ENCODE data around the gene LGALS9. TPM values are rescaled to one million over a fixed set of nuclear protein-coding genes. Genes with fewer than 3 reads are reported as not detected.
A peak's percentile ranks its signal among the peaks of the same experiment; 100 is the strongest.

LGALS9 gene
- polyA plus RNA-seq, 1 of the 3 experiments (the other 2 are of a cell fraction), result 0.21 TPM

DNA sequence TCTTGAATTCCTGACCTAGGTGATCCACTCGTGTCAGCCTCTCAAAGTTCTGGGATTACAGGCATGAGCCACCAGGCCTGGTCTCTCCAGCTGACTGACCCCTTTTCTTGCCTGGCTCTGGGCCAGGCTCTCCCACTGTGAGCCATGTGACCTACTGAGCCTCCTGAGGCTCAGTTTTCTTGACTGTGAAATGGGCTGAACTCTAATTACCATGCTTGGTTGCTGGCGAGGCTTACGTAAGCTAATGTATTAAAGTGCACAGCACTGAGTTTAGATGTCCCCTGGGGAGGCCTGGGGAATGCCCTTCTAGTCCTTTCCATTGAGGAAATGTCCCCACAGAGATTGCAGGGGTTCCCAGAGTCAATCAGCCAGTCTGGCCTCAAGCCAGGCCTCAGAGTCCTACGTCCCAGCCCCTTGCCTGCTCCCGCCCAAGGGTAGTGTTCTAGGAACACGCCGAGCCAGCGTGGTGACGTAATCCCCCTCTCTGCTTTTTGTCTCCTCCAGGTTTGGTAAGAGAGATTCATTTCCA, 45.8 kb upstream of the LGALS9 start:
- no peaks in the 10 kb centered on the region for H3K79me2 ChIP-seq (ENCODE audit: insufficient read depth)
- TF ChIP-seq GABPA (IDR thresholded peaks at IDR 0.05; ENCODE audit: low read depth) (no peak), SIN3A (IDR thresholded peaks at IDR 0.05; ENCODE audit: borderline replicate concordance, low read depth, low read length) (no peak)
- no peaks in the 10 kb centered on the region for H3K9me3 ChIP-seq
- no peaks in the 10 kb centered on the region for H4K20me1 ChIP-seq (ENCODE audit: insufficient read depth)
- no peak overlapping the region for H3K4me2 ChIP-seq
- 87% methylated on average over 7 of the region's 9 CpGs for WGBS (ENCODE audit: low lambda C conversion rate)
- CTCF ChIA-PET, result interaction anchor here (2.6 to 10.3 kb wide), 2 partner anchors 17 to 129 kb away, joined by 9 to 99 read pairs; partner anchors contain the start of gene KSR1
- POLR2A ChIA-PET, result interaction anchor here (2.9 kb wide), 1 partner anchor 8 kb away, joined by 10 read pairs; no protein-coding TSS in a partner anchor
- no peaks in the 10 kb centered on the region for H3F3A ChIP-seq (replicated peaks; ENCODE audit: insufficient read depth)
- no peak overlapping the region for H2AFZ ChIP-seq (ENCODE audit: low read depth)
- peaks cover 17 to 44% of the 10 kb centered on the region in 2 experiments for H3K4me1 ChIP-seq (ENCODE audit: control insufficient read depth in 1 of 2, insufficient read depth in 2 of 2, low read depth in 1 of 2, low read length in 1 of 2)
- H3K27me3 ChIP-seq (ENCODE audit: insufficient read depth), result no peaks in the 10 kb centered on the region
- H3K9me2 ChIP-seq, result no peaks in the 10 kb centered on the region
- H3K27ac ChIP-seq (ENCODE audit: low read depth in 2 of 2, low read length in 1 of 2), result peak overlapping the region in 1 of 2 experiments; percentile 97; a peak in 2 of 4 replicates
- no peak overlapping the region for H3K9ac ChIP-seq
- no peak overlapping the region for H3K4me3 ChIP-seq (ENCODE audit: low read depth in 2 of 2, low read length in 1 of 2)
- DNase-seq, result no peak
- H3K36me3 ChIP-seq (replicated peaks in 1 of 2; ENCODE audit: control insufficient read depth in 1 of 2, insufficient read depth in 2 of 2, low read length in 1 of 2), result peaks cover 0 to 2% of the 10 kb centered on the region in 2 experiments

DNA sequence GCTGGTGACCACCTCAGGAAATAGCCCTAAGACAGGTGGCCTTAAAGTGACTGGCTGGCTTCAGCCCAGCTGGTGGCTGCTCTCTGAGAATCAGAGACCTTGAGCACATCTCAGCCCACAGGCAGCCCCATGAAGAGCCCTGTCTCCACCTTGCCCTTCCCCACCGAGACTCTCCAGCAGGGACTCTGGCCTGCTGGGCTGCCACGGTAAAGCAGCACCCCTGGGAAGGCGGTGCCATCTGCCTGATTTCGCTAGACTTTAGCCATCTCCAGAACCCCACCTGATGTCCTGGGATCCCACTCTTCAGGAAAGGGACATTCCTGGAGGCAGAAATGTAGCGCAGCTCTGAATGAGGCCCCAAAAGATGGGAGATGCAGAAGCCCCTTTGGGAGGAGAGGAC, 45.2 kb upstream of the LGALS9 start:
- peaks cover 17 to 41% of the 10 kb centered on the region in 2 experiments for H3K4me1 ChIP-seq (ENCODE audit: control insufficient read depth in 1 of 2, insufficient read depth in 2 of 2, low read depth in 1 of 2, low read length in 1 of 2)
- H3K27ac ChIP-seq (ENCODE audit: low read depth in 2 of 2, low read length in 1 of 2), result peak overlapping the region; percentile 74 to 97
- peak overlapping the region; percentile 46; the same call in 1 of the 2 replicates for H3K4me2 ChIP-seq
- DNase-seq, result peak; percentile 53
- no peaks in the 10 kb centered on the region for H3K9me2 ChIP-seq
- no peaks in the 10 kb centered on the region for H3F3A ChIP-seq (replicated peaks; ENCODE audit: insufficient read depth)
- no peaks in the 10 kb centered on the region for H3K27me3 ChIP-seq (ENCODE audit: insufficient read depth)
- no peaks in the 10 kb centered on the region for H3K9me3 ChIP-seq
- H3K36me3 ChIP-seq (replicated peaks in 1 of 2; ENCODE audit: control insufficient read depth in 1 of 2, insufficient read depth in 2 of 2, low read length in 1 of 2), result peaks cover 0 to 2% of the 10 kb centered on the region in 2 experiments
- POLR2A ChIA-PET, result interaction anchor here (1.0 to 2.9 kb wide), 2 partner anchors 8 to 130 kb away, joined by 3 to 10 read pairs; partner anchors contain the start of gene KSR1
- H2AFZ ChIP-seq (ENCODE audit: low read depth), result no peak overlapping the region
- no peak overlapping the region for H3K4me3 ChIP-seq (ENCODE audit: low read depth in 2 of 2, low read length in 1 of 2)
- WGBS (ENCODE audit: low lambda C conversion rate), result 68% methylated on average over 4 of the region's 5 CpGs
- H3K79me2 ChIP-seq (ENCODE audit: insufficient read depth), result no peaks in the 10 kb centered on the region
- H4K20me1 ChIP-seq (ENCODE audit: insufficient read depth), result no peaks in the 10 kb centered on the region
- CTCF ChIA-PET, result interaction anchor here (0.8 to 10.3 kb wide), 7 partner anchors 10 to 308 kb away, joined by 3 to 99 read pairs (median 5); partner anchors contain the start of gene KSR1
- H3K9ac ChIP-seq, result no peak overlapping the region
- TF ChIP-seq RFX5 (IDR thresholded peaks at IDR 0.05; ENCODE audit: low read length) (no peak), FOXM1 (IDR thresholded peaks at IDR 0.05; ENCODE audit: low read depth) (no peak), TAF1 (IDR thresholded peaks at IDR 0.05; ENCODE audit: borderline replicate concordance, low read depth, low read length) (no peak), TEAD4 (IDR thresholded peaks at IDR 0.05; ENCODE audit: borderline replicate concordance, insufficient read depth) (no peak), ELF1 (IDR thresholded peaks at IDR 0.05) (no peak), SMC3 (IDR thresholded peaks at IDR 0.05; ENCODE audit: low read depth, low read length) (no peak), RAD21 (IDR thresholded peaks at IDR 0.05; ENCODE audit: low read length) (no peak), TCF12 (IDR thresholded peaks at IDR 0.05) (no peak), SIN3A (IDR thresholded peaks at IDR 0.05; ENCODE audit: borderline replicate concordance, low read depth, low read length) (no peak), NRF1 (IDR thresholded peaks at IDR 0.05; ENCODE audit: low read depth, low read length) (no peak)
- TF ChIP-seq, protein P1, sequence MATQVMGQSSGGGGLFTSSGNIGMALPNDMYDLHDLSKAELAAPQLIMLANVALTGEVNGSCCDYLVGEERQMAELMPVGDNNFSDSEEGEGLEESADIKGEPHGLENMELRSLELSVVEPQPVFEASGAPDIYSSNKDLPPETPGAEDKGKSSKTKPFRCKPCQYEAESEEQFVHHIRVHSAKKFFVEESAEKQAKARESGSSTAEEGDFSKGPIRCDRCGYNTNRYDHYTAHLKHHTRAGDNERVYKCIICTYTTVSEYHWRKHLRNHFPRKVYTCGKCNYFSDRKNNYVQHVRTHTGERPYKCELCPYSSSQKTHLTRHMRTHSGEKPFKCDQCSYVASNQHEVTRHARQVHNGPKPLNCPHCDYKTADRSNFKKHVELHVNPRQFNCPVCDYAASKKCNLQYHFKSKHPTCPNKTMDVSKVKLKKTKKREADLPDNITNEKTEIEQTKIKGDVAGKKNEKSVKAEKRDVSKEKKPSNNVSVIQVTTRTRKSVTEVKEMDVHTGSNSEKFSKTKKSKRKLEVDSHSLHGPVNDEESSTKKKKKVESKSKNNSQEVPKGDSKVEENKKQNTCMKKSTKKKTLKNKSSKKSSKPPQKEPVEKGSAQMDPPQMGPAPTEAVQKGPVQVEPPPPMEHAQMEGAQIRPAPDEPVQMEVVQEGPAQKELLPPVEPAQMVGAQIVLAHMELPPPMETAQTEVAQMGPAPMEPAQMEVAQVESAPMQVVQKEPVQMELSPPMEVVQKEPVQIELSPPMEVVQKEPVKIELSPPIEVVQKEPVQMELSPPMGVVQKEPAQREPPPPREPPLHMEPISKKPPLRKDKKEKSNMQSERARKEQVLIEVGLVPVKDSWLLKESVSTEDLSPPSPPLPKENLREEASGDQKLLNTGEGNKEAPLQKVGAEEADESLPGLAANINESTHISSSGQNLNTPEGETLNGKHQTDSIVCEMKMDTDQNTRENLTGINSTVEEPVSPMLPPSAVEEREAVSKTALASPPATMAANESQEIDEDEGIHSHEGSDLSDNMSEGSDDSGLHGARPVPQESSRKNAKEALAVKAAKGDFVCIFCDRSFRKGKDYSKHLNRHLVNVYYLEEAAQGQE (IDR thresholded peaks at IDR 0.05; ENCODE audit: low read depth, low read length), result no peak
- TF ChIP-seq, protein P2, sequence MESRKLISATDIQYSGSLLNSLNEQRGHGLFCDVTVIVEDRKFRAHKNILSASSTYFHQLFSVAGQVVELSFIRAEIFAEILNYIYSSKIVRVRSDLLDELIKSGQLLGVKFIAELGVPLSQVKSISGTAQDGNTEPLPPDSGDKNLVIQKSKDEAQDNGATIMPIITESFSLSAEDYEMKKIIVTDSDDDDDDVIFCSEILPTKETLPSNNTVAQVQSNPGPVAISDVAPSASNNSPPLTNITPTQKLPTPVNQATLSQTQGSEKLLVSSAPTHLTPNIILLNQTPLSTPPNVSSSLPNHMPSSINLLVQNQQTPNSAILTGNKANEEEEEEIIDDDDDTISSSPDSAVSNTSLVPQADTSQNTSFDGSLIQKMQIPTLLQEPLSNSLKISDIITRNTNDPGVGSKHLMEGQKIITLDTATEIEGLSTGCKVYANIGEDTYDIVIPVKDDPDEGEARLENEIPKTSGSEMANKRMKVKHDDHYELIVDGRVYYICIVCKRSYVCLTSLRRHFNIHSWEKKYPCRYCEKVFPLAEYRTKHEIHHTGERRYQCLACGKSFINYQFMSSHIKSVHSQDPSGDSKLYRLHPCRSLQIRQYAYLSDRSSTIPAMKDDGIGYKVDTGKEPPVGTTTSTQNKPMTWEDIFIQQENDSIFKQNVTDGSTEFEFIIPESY (IDR thresholded peaks at IDR 0.05; ENCODE audit: borderline replicate concordance, low read depth), result no peak
- TF ChIP-seq, protein P3, sequence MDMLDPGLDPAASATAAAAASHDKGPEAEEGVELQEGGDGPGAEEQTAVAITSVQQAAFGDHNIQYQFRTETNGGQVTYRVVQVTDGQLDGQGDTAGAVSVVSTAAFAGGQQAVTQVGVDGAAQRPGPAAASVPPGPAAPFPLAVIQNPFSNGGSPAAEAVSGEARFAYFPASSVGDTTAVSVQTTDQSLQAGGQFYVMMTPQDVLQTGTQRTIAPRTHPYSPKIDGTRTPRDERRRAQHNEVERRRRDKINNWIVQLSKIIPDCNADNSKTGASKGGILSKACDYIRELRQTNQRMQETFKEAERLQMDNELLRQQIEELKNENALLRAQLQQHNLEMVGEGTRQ (IDR thresholded peaks at IDR 0.05; ENCODE audit: borderline replicate concordance, low read depth, low read length), result no peak
- TF ChIP-seq, protein P4, sequence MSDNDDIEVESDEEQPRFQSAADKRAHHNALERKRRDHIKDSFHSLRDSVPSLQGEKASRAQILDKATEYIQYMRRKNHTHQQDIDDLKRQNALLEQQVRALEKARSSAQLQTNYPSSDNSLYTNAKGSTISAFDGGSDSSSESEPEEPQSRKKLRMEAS (IDR thresholded peaks at IDR 0.05; ENCODE audit: low read depth), result no peak
- TF ChIP-seq, protein P5, sequence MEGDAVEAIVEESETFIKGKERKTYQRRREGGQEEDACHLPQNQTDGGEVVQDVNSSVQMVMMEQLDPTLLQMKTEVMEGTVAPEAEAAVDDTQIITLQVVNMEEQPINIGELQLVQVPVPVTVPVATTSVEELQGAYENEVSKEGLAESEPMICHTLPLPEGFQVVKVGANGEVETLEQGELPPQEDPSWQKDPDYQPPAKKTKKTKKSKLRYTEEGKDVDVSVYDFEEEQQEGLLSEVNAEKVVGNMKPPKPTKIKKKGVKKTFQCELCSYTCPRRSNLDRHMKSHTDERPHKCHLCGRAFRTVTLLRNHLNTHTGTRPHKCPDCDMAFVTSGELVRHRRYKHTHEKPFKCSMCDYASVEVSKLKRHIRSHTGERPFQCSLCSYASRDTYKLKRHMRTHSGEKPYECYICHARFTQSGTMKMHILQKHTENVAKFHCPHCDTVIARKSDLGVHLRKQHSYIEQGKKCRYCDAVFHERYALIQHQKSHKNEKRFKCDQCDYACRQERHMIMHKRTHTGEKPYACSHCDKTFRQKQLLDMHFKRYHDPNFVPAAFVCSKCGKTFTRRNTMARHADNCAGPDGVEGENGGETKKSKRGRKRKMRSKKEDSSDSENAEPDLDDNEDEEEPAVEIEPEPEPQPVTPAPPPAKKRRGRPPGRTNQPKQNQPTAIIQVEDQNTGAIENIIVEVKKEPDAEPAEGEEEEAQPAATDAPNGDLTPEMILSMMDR (IDR thresholded peaks at IDR 0.05), result no peak
- TF ChIP-seq, protein P6, sequence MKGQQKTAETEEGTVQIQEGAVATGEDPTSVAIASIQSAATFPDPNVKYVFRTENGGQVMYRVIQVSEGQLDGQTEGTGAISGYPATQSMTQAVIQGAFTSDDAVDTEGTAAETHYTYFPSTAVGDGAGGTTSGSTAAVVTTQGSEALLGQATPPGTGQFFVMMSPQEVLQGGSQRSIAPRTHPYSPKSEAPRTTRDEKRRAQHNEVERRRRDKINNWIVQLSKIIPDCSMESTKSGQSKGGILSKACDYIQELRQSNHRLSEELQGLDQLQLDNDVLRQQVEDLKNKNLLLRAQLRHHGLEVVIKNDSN (IDR thresholded peaks at IDR 0.05; ENCODE audit: borderline replicate concordance, low read depth), result no peak
